Measurements from ENCODE around the gene ZNF383. TPM values are rescaled to one million over a fixed set of nuclear protein-coding genes. Genes with fewer than 3 reads are reported as not detected.

The ZNF383 gene
- total RNA-seq, 1 experiment from 2014 or later, result 6.6 TPM

- TF ChIP-seq, protein P1, sequence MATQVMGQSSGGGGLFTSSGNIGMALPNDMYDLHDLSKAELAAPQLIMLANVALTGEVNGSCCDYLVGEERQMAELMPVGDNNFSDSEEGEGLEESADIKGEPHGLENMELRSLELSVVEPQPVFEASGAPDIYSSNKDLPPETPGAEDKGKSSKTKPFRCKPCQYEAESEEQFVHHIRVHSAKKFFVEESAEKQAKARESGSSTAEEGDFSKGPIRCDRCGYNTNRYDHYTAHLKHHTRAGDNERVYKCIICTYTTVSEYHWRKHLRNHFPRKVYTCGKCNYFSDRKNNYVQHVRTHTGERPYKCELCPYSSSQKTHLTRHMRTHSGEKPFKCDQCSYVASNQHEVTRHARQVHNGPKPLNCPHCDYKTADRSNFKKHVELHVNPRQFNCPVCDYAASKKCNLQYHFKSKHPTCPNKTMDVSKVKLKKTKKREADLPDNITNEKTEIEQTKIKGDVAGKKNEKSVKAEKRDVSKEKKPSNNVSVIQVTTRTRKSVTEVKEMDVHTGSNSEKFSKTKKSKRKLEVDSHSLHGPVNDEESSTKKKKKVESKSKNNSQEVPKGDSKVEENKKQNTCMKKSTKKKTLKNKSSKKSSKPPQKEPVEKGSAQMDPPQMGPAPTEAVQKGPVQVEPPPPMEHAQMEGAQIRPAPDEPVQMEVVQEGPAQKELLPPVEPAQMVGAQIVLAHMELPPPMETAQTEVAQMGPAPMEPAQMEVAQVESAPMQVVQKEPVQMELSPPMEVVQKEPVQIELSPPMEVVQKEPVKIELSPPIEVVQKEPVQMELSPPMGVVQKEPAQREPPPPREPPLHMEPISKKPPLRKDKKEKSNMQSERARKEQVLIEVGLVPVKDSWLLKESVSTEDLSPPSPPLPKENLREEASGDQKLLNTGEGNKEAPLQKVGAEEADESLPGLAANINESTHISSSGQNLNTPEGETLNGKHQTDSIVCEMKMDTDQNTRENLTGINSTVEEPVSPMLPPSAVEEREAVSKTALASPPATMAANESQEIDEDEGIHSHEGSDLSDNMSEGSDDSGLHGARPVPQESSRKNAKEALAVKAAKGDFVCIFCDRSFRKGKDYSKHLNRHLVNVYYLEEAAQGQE (IDR thresholded peaks at IDR 0.05; ENCODE audit: low read depth), result no peak
- TF ChIP-seq POLR2A (IDR thresholded peaks at IDR 0.05; ENCODE audit: borderline replicate concordance, extremely low read depth, insufficient read depth, insufficient read length) (peak; percentile 13), CBX3 (IDR thresholded peaks at IDR 0.05; ENCODE audit: low read depth) (0 out of 2 replicates have a peak, but pooled peaks have one; percentile 27)
Observed at GRCh38 chr19:37217775-37218591, at the start of gene ZNF383 (continued).

DNA sequence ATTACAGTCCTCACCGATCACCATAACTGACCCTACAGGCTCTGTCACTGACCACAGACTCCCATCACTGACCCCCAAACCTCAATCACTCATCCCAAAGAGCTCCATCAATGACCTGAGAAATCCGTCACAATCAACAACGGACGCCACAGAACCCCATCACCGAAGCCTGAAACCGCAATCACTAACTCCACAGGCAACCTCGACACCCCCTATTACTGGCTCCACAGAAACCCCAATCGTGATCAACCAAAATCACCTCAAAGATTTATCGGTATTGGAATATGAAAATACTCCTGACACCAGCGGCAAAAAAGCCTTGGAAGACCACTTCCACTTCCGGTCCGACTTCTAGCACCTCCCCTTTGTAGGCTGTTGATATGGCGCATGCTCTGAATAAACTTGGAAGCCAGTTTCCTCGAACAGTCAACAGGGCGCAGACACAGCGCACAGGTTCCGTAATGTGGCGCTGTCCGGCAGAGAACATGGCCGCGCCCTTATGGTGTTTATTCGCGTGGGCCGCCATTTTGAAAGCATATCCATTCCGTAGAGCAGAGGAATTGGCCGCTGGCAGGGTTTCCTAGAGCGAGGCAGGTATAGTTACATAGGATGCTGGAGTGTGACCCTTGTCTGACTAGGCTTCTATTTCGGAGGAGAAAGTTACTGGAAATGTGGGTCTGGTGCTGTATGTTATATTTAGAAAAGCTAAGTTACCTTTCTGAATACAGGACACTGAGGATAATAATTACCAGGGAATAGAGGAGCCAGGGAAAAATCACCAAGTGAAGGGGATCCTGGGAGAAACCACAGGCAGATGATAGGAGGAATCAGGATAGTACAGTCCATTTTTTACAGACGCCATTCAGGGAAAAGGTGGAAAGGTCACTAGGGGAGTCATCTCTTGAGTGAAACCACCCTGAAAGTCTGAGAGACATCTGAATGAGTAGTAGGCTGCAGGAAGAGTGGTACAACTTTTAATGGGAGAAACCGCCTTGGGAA is 45.3 kb upstream of the ZNF383 start, which contains the start of gene ZNF585A:
TSS of gene ZNF585A (minus strand) at position 328 of the 999 bp plus-strand sequence. CDS start 2,785 bp downstream, outside the sequence.
- no peaks in the 10 kb centered on the region for H3K4me1 ChIP-seq (ENCODE audit: control insufficient read depth in 1 of 2, insufficient read depth in 2 of 2, low read length in 2 of 2)
- DNase-seq (ENCODE audit: low read depth, low spot score) (peak; percentile 81), ATAC-seq (peak; percentile 97)
- TF ChIP-seq CTCF (IDR thresholded peaks at IDR 0.05 in 2 of 3, conservative IDR thresholded peaks at IDR 0.05 in 1 of 3; ENCODE audit: borderline replicate concordance in 1 of 3, insufficient read depth in 1 of 3, low read depth in 2 of 3, low read length in 2 of 3) (peak in 1 of 3 experiments; percentile 8; a peak in 1 of 6 replicates), POLR2AphosphoS5 (IDR thresholded peaks at IDR 0.05; ENCODE audit: low read depth, low read length) (peak; percentile 57), ZBTB33 (IDR thresholded peaks at IDR 0.05; ENCODE audit: extremely low read depth, insufficient replicate concordance, low read length) (no peak), ATF3 (IDR thresholded peaks at IDR 0.05) (no peak), YY1 (IDR thresholded peaks at IDR 0.05; ENCODE audit: extremely low read depth, insufficient replicate concordance, low read depth, low read length) (peak; percentile 99), ELF1 (IDR thresholded peaks at IDR 0.05; ENCODE audit: borderline replicate concordance, low read depth) (peak; percentile 51), CBX3 (IDR thresholded peaks at IDR 0.05; ENCODE audit: low read depth) (peak; percentile 38; the same call in 1 of the 2 replicates), EGR1 (IDR thresholded peaks at IDR 0.05; ENCODE audit: low read depth) (peak; percentile 75)
- RAD21 ChIA-PET (ENCODE audit: low non-redundant PET in 1 of 2, low total read pairs in 2 of 2, uncharacterized antibody in 2 of 2, unreplicated experiment in 2 of 2), result no interaction called here
- H3K36me3 ChIP-seq (ENCODE audit: control insufficient read depth in 1 of 2, insufficient read depth in 2 of 2, low read length in 2 of 2), result peaks cover 0 to 3% of the 10 kb centered on the region in 2 experiments; a peak in 3 of 4 replicates
- H3K9me2 ChIP-seq (ENCODE audit: insufficient read depth), result no peaks in the 10 kb centered on the region
- peak within 1 kb of the TSS; percentile 72 for H3K4me2 ChIP-seq (ENCODE audit: low read length)
- H3K4me3 ChIP-seq (replicated peaks in 1 of 2; ENCODE audit: low read depth in 1 of 2, low read length in 2 of 2), result peak within 1 kb of the TSS; percentile 56 to 66
- BruUV-seq (replicated peaks), result no TSS peak
- no peaks in the 10 kb centered on the region for H3K27me3 ChIP-seq (ENCODE audit: insufficient read depth, low read length)
- peak within 1 kb of the TSS; percentile 74 for H2AFZ ChIP-seq (ENCODE audit: low read depth, low read length, poor library complexity, severe bottlenecking)
- H3K9me3 ChIP-seq (ENCODE audit: control insufficient read depth in 1 of 2, insufficient read depth in 1 of 2, low read depth in 1 of 2, low read length in 2 of 2), result peaks cover under 1 to 10% of the 10 kb centered on the region in 2 experiments; a peak in 3 of 4 replicates
- CTCF ChIA-PET, result no interaction called here
- H3K79me2 ChIP-seq (ENCODE audit: insufficient read depth, low read length), result no peaks in the 10 kb centered on the region
- no peak within 1 kb of the TSS for H3K27ac ChIP-seq (ENCODE audit: low read depth, low read length)
- intact Hi-C loops (cut with micrococcal nuclease), result loop anchor here (5.0 kb wide), 1 partner anchor 45 kb away; the partner anchor contains the start of gene ZNF383
- no peaks in the 10 kb centered on the region for H4K20me1 ChIP-seq (ENCODE audit: insufficient read depth)
- H3K9ac ChIP-seq (ENCODE audit: low read length), result peak within 1 kb of the TSS; percentile 38
- POLR2A ChIA-PET, result interaction anchor here (1.0 kb wide), 1 partner anchor 45 kb away, joined by 3 read pairs; the partner anchor contains the start of gene ZNF383

Data from HCT116 (cell line).